Measurements from ENCODE around the gene CLNK. TPM values are rescaled to one million over a fixed set of nuclear protein-coding genes. Genes with fewer than 3 reads are reported as not detected.

Gene CLNK
- total and polyA plus RNA-seq, 2 donors (not counting 1 experiment from before 2014, with no cell fraction given), result 0.57 to 0.75 TPM

GRCh38 chr4:10552591-10553280 is 131.8 kb downstream of the CLNK start:
- DNase-seq (no peak), ATAC-seq (ENCODE audit: low read depth) (no peak)
- Histone ChIP-seq H2AFZ (ENCODE audit: insufficient read depth, low read depth, low read length, poor library complexity, severe bottlenecking) (no peak overlapping the region), H3K9me3 (ENCODE audit: control extremely low read depth in 1 of 3, control insufficient read depth in 2 of 3, insufficient read depth in 1 of 3, low read length in 2 of 3) (no peaks in the 10 kb centered on the region), H3K4me2 (replicated peaks; ENCODE audit: low read depth, low read length, poor library complexity, severe bottlenecking) (no peak overlapping the region), H3K79me2 (ENCODE audit: control insufficient read depth, insufficient read depth, low read length) (no peaks in the 10 kb centered on the region), H3K4me3 (ENCODE audit: control extremely low read depth in 1 of 5, extremely low read depth in 1 of 5, insufficient read depth in 1 of 5, low read depth in 2 of 5, low read length in 4 of 5) (no peak overlapping the region), H3K27me3 (replicated peaks in 1 of 4; ENCODE audit: control extremely low read depth in 1 of 4, control insufficient read depth in 3 of 4, insufficient read depth in 4 of 4, low read length in 3 of 4) (no peaks in the 10 kb centered on the region), H3K36me3 (replicated peaks in 1 of 2; ENCODE audit: control extremely low read depth in 1 of 2, control insufficient read depth in 1 of 2, extremely low read depth in 1 of 2, insufficient read depth in 2 of 2, low read length in 1 of 2) (no peaks in the 10 kb centered on the region), H3K4me1 (ENCODE audit: control insufficient read depth in 2 of 2, insufficient read depth in 2 of 2, low read length in 2 of 2) (peaks cover 4 to 9% of the 10 kb centered on the region in 2 donors), H4K20me1 (ENCODE audit: control insufficient read depth, insufficient read depth, low read length, poor library complexity, severe bottlenecking) (no peaks in the 10 kb centered on the region), H3K9ac (ENCODE audit: low read length) (no peak overlapping the region), H3K27ac (ENCODE audit: low read length in 2 of 2) (no peak overlapping the region)
- Mint-ChIP-seq H3K27ac (no peak overlapping the region), H3K27me3 (no peaks in the 10 kb centered on the region), H3K4me3 (no peak overlapping the region), H3K9me3 (ENCODE audit: insufficient read depth) (no peaks in the 10 kb centered on the region), H3K4me1 (peaks cover 10% of the 10 kb centered on the region)
- CTCF ChIA-PET, result interaction anchor here (0.9 to 4.8 kb wide), 8 partner anchors 14 to 1179 kb away, joined by 3 to 18 read pairs (median 4); no protein-coding TSS in a partner anchor
- no peak for TF ChIP-seq EZH2 (IDR thresholded peaks at IDR 0.05; ENCODE audit: borderline replicate concordance, insufficient read depth, low read depth, low read length, poor library complexity, severe bottlenecking)
- 65% methylated on average over 5 of the region's 13 CpGs for WGBS (ENCODE audit: insufficient coverage)
- intact Hi-C loops (cut with micrococcal nuclease), result loop anchor here (10.0 kb wide), 1 partner anchor 1402 kb away; no protein-coding TSS in a partner anchor
- POLR2A ChIA-PET, result no interaction called here

- TF ChIP-seq CTCF (IDR thresholded peaks at IDR 0.05) (no peak), EZH2 (IDR thresholded peaks at IDR 0.05; ENCODE audit: borderline replicate concordance, insufficient read depth, low read depth, low read length, poor library complexity, severe bottlenecking) (no peak)
- Histone ChIP-seq H2AFZ (ENCODE audit: insufficient read depth, low read depth, low read length, poor library complexity, severe bottlenecking) (no peak overlapping the region), H3K4me3 (ENCODE audit: control extremely low read depth in 1 of 5, extremely low read depth in 1 of 5, insufficient read depth in 1 of 5, low read depth in 2 of 5, low read length in 4 of 5) (no peak overlapping the region), H3K27me3 (replicated peaks in 1 of 4; ENCODE audit: control extremely low read depth in 1 of 4, control insufficient read depth in 3 of 4, insufficient read depth in 4 of 4, low read length in 3 of 4) (no peaks in the 10 kb centered on the region), H3K27ac (ENCODE audit: low read length in 2 of 2) (no peak overlapping the region), H3K36me3 (replicated peaks in 1 of 2; ENCODE audit: control extremely low read depth in 1 of 2, control insufficient read depth in 1 of 2, extremely low read depth in 1 of 2, insufficient read depth in 2 of 2, low read length in 1 of 2) (no peaks in the 10 kb centered on the region), H4K20me1 (ENCODE audit: control insufficient read depth, insufficient read depth, low read length, poor library complexity, severe bottlenecking) (no peaks in the 10 kb centered on the region), H3K9me3 (ENCODE audit: control extremely low read depth in 1 of 3, control insufficient read depth in 2 of 3, insufficient read depth in 1 of 3, low read length in 2 of 3) (no peaks in the 10 kb centered on the region), H3K4me1 (ENCODE audit: control insufficient read depth in 2 of 2, insufficient read depth in 2 of 2, low read length in 2 of 2) (no peaks in the 10 kb centered on the region), H3K9ac (ENCODE audit: low read length) (no peak overlapping the region), H3K4me2 (replicated peaks; ENCODE audit: low read depth, low read length, poor library complexity, severe bottlenecking) (no peak overlapping the region), H3K79me2 (ENCODE audit: control insufficient read depth, insufficient read depth, low read length) (no peaks in the 10 kb centered on the region)
- Mint-ChIP-seq H3K27me3 (peaks cover 6% of the 10 kb centered on the region), H3K4me1 (peaks cover 5% of the 10 kb centered on the region), H3K9me3 (ENCODE audit: insufficient read depth) (no peaks in the 10 kb centered on the region), H3K4me3 (no peak overlapping the region), H3K27ac (no peak overlapping the region)
- no peak for DNase-seq
- intact Hi-C loops (cut with micrococcal nuclease), result loop anchor here (5.0 kb wide), 1 partner anchor 519 kb away; no protein-coding TSS in a partner anchor
- ATAC-seq (ENCODE audit: low read depth), result no peak
- POLR2A ChIA-PET, result no interaction called here
- WGBS (ENCODE audit: insufficient coverage), result 75% methylated on average over 3 of the region's 5 CpGs
- CTCF ChIA-PET, result interaction anchor here (0.6 to 6.8 kb wide), 6 partner anchors 9 to 375 kb away, joined by 3 to 116 read pairs (median 3); no protein-coding TSS in a partner anchor
Measured at GRCh38 chr4:10535912-10536311, 148.7 kb downstream of the CLNK start.

Measured in B cell (primary cell).